K562 (cell line): ENCODE data around the gene IFT122. TPM values are rescaled to one million over a fixed set of nuclear protein-coding genes. Genes with fewer than 3 reads are reported as not detected.

Source experiments
- ATAC-seq: fragments of 200-7000 bp; cut with Tn5 transposase; 3 replicates; pipeline ENCODE4 v1.9.1; 2020; ENCODE audit warnings: moderate library complexity
- BruUV-seq: library from RNA; stranded (reverse); fragments of 400-500 nt; replicated peaks from 2 replicates; lab custom pipeline; 2021; lab: Mats Ljungman, UMichigan
- CTCF ChIA-PET: fragments of 300-600 bp; formaldehyde crosslinking; extraction: SDS; loops from one replicate; lab custom pipeline; 2021; ENCODE audit warnings: low intra/inter-chr PET ratio; lab: Yijun Ruan, JAX
- POLR2A ChIA-PET: fragments of 300-600, 350-650 bp; sonication (Branson Sonifier 250); formaldehyde crosslinking; extraction: SDS; loops from one replicate; lab custom pipeline; 2021; ENCODE audit warnings: antibody characterized with exemption, inconsistent platforms; lab: Yijun Ruan, JAX
- DNase-seq, 4 experiments: peaks; one replicate each; pipeline versions ENCODE4 v3.0.0 to v3.0.0-alpha.2; 2011 to 2018; ENCODE audit warnings: low spot score in 3 of 4, mixed read lengths in 3 of 4; ENCODE audit errors: extremely low read depth in 1 of 4
- FAIRE-seq: peaks from 2 replicates; lab custom pipeline; 2011; peaks lifted over from hg19 to GRCh38; lab: Jason Lieb, UNC
- H2AFZ ChIP-seq: 2 replicates; pipeline ENCODE4 v1.6.0; 2011; ENCODE audit warnings: low read depth, low read length, control low read depth, inconsistent platforms
- H3K27ac ChIP-seq: fragments of 200-600 bp; 3 replicates; pipeline ENCODE4 v1.8.0; 2011; ENCODE audit warnings: low read depth, mild to moderate bottlenecking, control low read depth, inconsistent platforms, low read length, moderate library complexity, mixed read lengths; ENCODE audit errors: extremely low read depth
- H3K27me3 ChIP-seq, 2 experiments: fragments of 300-600 bp in 1 of 2; 2 replicates in 1 of 2; 3 replicates in 1 of 2; pipeline versions ENCODE4 v1.6.0 to v1.8.0; 2011; ENCODE audit warnings: inconsistent platforms in 2 of 2, low read length in 2 of 2, mild to moderate bottlenecking in 1 of 2, mixed read lengths in 1 of 2, moderate library complexity in 1 of 2; ENCODE audit not compliant: control insufficient read depth in 2 of 2, insufficient read depth in 2 of 2
- H3K36me3 ChIP-seq: fragments of 300-600 bp; 3 replicates; pipeline ENCODE4 v1.8.0; 2011; ENCODE audit warnings: mild to moderate bottlenecking, low read length, inconsistent platforms; ENCODE audit not compliant: control insufficient read depth, insufficient read depth
- H3K4me1 ChIP-seq, 2 experiments: fragments of 200-600 bp in 1 of 2; replicated peaks in 1 of 2; 2 replicates in 1 of 2; 3 replicates in 1 of 2; pipeline versions ENCODE4 v1.5.1 to v1.8.0; 2011; ENCODE audit warnings: inconsistent platforms in 2 of 2, low read length in 2 of 2, mild to moderate bottlenecking in 1 of 2, mixed read lengths in 1 of 2, moderate library complexity in 1 of 2; ENCODE audit not compliant: control insufficient read depth in 2 of 2, insufficient read depth in 2 of 2
- H3K4me2 ChIP-seq: 2 replicates; pipeline ENCODE4 v1.6.1; 2011; ENCODE audit warnings: low read length, control low read depth, inconsistent platforms, mixed read lengths; ENCODE audit not compliant: insufficient read depth
- H3K4me3 ChIP-seq: fragments of 200-600 bp; sonication (generic), shearing (Covaris generic); 2 replicates; pipeline ENCODE4 v1.5.1; 2016; ENCODE audit warnings: control low read depth, inconsistent platforms
- H3K79me2 ChIP-seq: fragments of 200-600 bp; 3 replicates; pipeline ENCODE4 v1.8.0; 2011; ENCODE audit warnings: low read length, inconsistent platforms; ENCODE audit not compliant: control insufficient read depth, insufficient read depth
- H3K9ac ChIP-seq, 2 experiments: 2 replicates each; pipeline versions ENCODE4 v1.6.0 to v1.6.1; 2011; ENCODE audit warnings: low read depth in 2 of 2, low read length in 2 of 2, control low read depth in 1 of 2, inconsistent platforms in 1 of 2, mild to moderate bottlenecking in 1 of 2, mixed read lengths in 1 of 2; ENCODE audit not compliant: insufficient read depth in 1 of 2
- H3K9me1 ChIP-seq: one replicate; pipeline ENCODE4 v1.6.0; 2011; ENCODE audit warnings: inconsistent platforms, mild to moderate bottlenecking, low read length, moderate library complexity; ENCODE audit not compliant: control insufficient read depth, insufficient read depth
- H3K9me3 ChIP-seq: replicated peaks from 2 replicates; pipeline ENCODE4 v1.5.1; 2011; ENCODE audit warnings: low read depth, low read length, inconsistent platforms; ENCODE audit not compliant: control insufficient read depth, insufficient read depth
- H4K20me1 ChIP-seq: replicated peaks from 2 replicates; pipeline ENCODE4 v1.6.1; 2011; ENCODE audit warnings: low read length, inconsistent platforms, mixed read lengths; ENCODE audit not compliant: control insufficient read depth, insufficient read depth
- DMBX1 ChIP-seq: fragments of 250-450 bp; sonication (Bioruptor Pico); IDR thresholded peaks from 2 replicates; pipeline ENCODE4 v1.8.0; 2022; ENCODE audit warnings: inconsistent platforms, mild to moderate bottlenecking, moderate library complexity, borderline replicate concordance
- ETV1 ChIP-seq: fragments of 450-650 bp; conservative IDR thresholded peaks from 2 replicates; pipeline ENCODE4 v1.6.1; 2016; ENCODE audit warnings: missing genetic modification characterization, control low read depth, low read depth, missing compliant biosample characterization
- FOXJ3 ChIP-seq: sonication (generic); formaldehyde crosslinking; IDR thresholded peaks from 2 replicates; pipeline ENCODE4 v1.4.0; 2020; ENCODE audit warnings: mild to moderate bottlenecking, missing genetic modification reagents
- FOXP1 ChIP-seq: sonication (generic); formaldehyde crosslinking; IDR thresholded peaks from 2 replicates; pipeline ENCODE4 v1.8.0; 2022; ENCODE audit warnings: mild to moderate bottlenecking, missing genetic modification reagents
- GABPB1 ChIP-seq: sonication (generic); formaldehyde crosslinking; IDR thresholded peaks from 2 replicates; pipeline ENCODE4 v1.8.0; 2022; ENCODE audit warnings: mild to moderate bottlenecking, missing genetic modification reagents
- GATAD2A ChIP-seq: fragments of 450-650 bp; IDR thresholded peaks from 2 replicates; pipeline ENCODE4 v1.6.1; 2017
- MEF2D ChIP-seq: conservative IDR thresholded peaks from 2 replicates; pipeline ENCODE4 v1.6.1; 2016; ENCODE audit warnings: low read depth, missing genetic modification characterization, missing compliant biosample characterization
- PATZ1 ChIP-seq: fragments of 250-450 bp; sonication (Bioruptor Pico); IDR thresholded peaks from 2 replicates; pipeline ENCODE4 v1.5.0; 2020; ENCODE audit warnings: mild to moderate bottlenecking, borderline replicate concordance
- PTRF ChIP-seq: fragments of 450-650 bp; IDR thresholded peaks from 2 replicates; pipeline ENCODE4 v1.6.1; 2016; ENCODE audit warnings: mild to moderate bottlenecking, missing genetic modification characterization, missing compliant biosample characterization
- PYGO2 ChIP-seq: fragments of 450-650 bp; IDR thresholded peaks from 2 replicates; pipeline ENCODE4 v1.6.1; 2016; ENCODE audit warnings: mild to moderate bottlenecking, missing genetic modification characterization, moderate library complexity, missing compliant biosample characterization
- RBM17 ChIP-seq: fragments of 200-400 bp; formaldehyde crosslinking; IDR thresholded peaks from 2 replicates; pipeline ENCODE4 v1.6.1; 2017; ENCODE audit warnings: low read depth, mild to moderate bottlenecking, low read length, borderline replicate concordance
- RBM34 ChIP-seq: fragments of 200-400 bp; formaldehyde crosslinking; IDR thresholded peaks from 2 replicates; pipeline ENCODE4 v1.6.1; 2018; ENCODE audit warnings: low read length, borderline replicate concordance; ENCODE audit not compliant: insufficient read depth
- SMAD4 ChIP-seq: fragments of 250-450 bp; sonication (Bioruptor Pico); conservative IDR thresholded peaks from 2 replicates; pipeline ENCODE4 v1.8.0; 2021; ENCODE audit warnings: inconsistent platforms, mild to moderate bottlenecking, moderate library complexity
- TCF7L2 ChIP-seq: fragments of 150-350 bp; IDR thresholded peaks from 2 replicates; pipeline ENCODE4 v1.6.1; 2016; ENCODE audit warnings: low read depth, mild to moderate bottlenecking, low read length, moderate library complexity
- ZFP36 ChIP-seq: fragments of 150-350 bp; IDR thresholded peaks from 2 replicates; pipeline ENCODE4 v1.6.1; 2018; ENCODE audit warnings: low read length, low read depth; ENCODE audit not compliant: partially characterized antibody
- ZNF24 ChIP-seq: fragments of 450-650 bp; IDR thresholded peaks from 2 replicates; pipeline ENCODE4 v1.6.1; 2016
- ZNF280A ChIP-seq: fragments of 450-650 bp; IDR thresholded peaks from 2 replicates; pipeline ENCODE4 v1.6.1; 2018; ENCODE audit warnings: mild to moderate bottlenecking, low read depth; ENCODE audit not compliant: partially characterized antibody
- ZNF507 ChIP-seq: conservative IDR thresholded peaks from 2 replicates; pipeline ENCODE4 v1.6.1; 2017; ENCODE audit warnings: missing genetic modification characterization, missing compliant biosample characterization
- ZNF75A ChIP-seq: fragments of 450-650 bp; formaldehyde crosslinking; IDR thresholded peaks from 2 replicates; pipeline ENCODE4 v1.4.0; 2020; ENCODE audit warnings: mild to moderate bottlenecking
- in situ Hi-C: fragments of 300-500 bp; cut with MboI; formaldehyde crosslinking; loops from 4 replicates; pipeline ENCODE4 v1.15.0; 2018; ENCODE audit warnings: inconsistent platforms, mixed read lengths
- intact Hi-C: fragments of 100-400 bp; cut with micrococcal nuclease; formaldehyde crosslinking; loops from 2 replicates; pipeline ENCODE4 v1.14.2; 2022
- polyA plus RNA-seq, 8 experiments: library from polyadenylated mRNA; depleted of rRNA in 4 of 8; stranded (reverse) in 5 of 8; unstranded in 3 of 8; fragments of >200 nt; fragmentation: Nextera tagmentation in 2 of 8; fragmentation: Illumina TruSeq in 1 of 8; extraction: Ambion mirVana in 2 of 8; extraction: Trizol in 1 of 8; gene quantifications; 2 replicates each; pipeline versions ENCODE4 v1.2.1 to v1.2.3, GENCODE V29; 2011 to 2014; ENCODE audit warnings: inconsistent platforms in 1 of 8, missing spikeins in 1 of 8
- total RNA-seq, 7 experiments: library from RNA; depleted of rRNA in 6 of 7; stranded (reverse); fragments of >200 nt in 6 of 7; fragmentation: Illumina TruSeq in 2 of 7; extraction: Trizol in 2 of 7; gene quantifications; 2 replicates each; pipeline versions ENCODE4 v1.2.1 to v1.2.3, GENCODE V29; 2011 to 2021; ENCODE audit warnings: low replicate concordance in 1 of 7
- TF ChIP-seq, protein P1 (sequence below): fragments of 250-450 bp; sonication (Bioruptor Pico); IDR thresholded peaks from 2 replicates; pipeline ENCODE4 v1.6.1; 2021; ENCODE audit warnings: mild to moderate bottlenecking

IFT122 gene
- total and polyA plus RNA-seq, 9 of the 15 experiments (the other 6 are each of a cell fraction or from before 2014, with no cell fraction given), result 2.4 to 11.5 (median 7.7) TPM

DNA sequence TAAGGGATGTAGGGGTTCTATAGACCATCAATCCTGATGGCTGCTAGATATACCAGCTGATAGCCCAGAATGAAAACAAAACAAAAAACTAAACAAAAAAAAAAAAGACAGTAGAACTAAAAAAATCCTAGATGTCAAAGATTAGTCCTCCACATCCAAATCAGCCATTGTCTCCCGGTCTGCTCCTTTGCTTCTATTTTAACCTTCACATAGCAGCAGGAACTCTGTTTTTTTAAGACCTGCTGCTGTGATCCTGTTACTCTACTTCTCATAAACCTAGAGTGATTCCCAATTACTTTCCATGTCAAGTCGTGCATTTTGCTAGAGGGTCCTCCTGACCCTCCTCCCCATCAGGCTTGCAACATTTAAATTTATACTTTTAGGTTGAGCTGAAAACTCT, 2.5 kb downstream of the IFT122 start (continued):
- TF ChIP-seq GATAD2A, result no peak

- H2AFZ ChIP-seq, result no peak overlapping the region
- FAIRE-seq (no peak), DNase-seq (no peak), ATAC-seq (no peak)
- H3K9me3 ChIP-seq, result no peaks in the 10 kb centered on the region
- H3K4me1 ChIP-seq, result peaks cover 7 to 42% of the 10 kb centered on the region in 2 experiments
- H3K79me2 ChIP-seq, result peaks cover 70% of the 10 kb centered on the region
- no peak overlapping the region for H3K4me2 ChIP-seq
- TF ChIP-seq PTRF (tag), result no peak
- no peak for TF ChIP-seq ZNF75A
- TF ChIP-seq ZNF280A, result no peak
- no peak for TF ChIP-seq ETV1 (tag)
- no peak for TF ChIP-seq DMBX1 (CRISPR knock-in tag)
- no peak for TF ChIP-seq ZNF507 (tag)
- TF ChIP-seq, protein P1, sequence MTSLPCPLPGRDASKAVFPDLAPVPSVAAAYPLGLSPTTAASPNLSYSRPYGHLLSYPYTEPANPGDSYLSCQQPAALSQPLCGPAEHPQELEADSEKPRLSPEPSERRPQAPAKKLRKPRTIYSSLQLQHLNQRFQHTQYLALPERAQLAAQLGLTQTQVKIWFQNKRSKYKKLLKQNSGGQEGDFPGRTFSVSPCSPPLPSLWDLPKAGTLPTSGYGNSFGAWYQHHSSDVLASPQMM, result no peak
- TF ChIP-seq ZFP36, result no peak
- TF ChIP-seq SMAD4 (CRISPR knock-in tag), result no peak
- no peak for TF ChIP-seq PATZ1
- TF ChIP-seq FOXJ3 (CRISPR knock-in tag), result no peak
- TF ChIP-seq TCF7L2, result no peak
- no peak for TF ChIP-seq GABPB1
- TF ChIP-seq RBM17, result no peak
- no peak for TF ChIP-seq MEF2D (tag)
- no peak for TF ChIP-seq FOXP1 (CRISPR knock-in tag)
- TF ChIP-seq PYGO2 (tag), result no peak
- no peak for TF ChIP-seq ZNF24
- TF ChIP-seq RBM34, result no peak
- no peak overlapping the region for H3K4me3 ChIP-seq
- intact Hi-C loops (loop anchor here (5.0 to 10.0 kb wide), 2 partner anchors 39 to 1412 kb away; no protein-coding TSS in a partner anchor), in situ Hi-C loops (no loop called here)
- POLR2A ChIA-PET, result interaction anchor here (0.6 to 4.3 kb wide), 3 partner anchors 15 to 416 kb away, joined by 3 to 14 read pairs (median 6); partner anchors contain the start of gene EFCAB12
- peaks cover 2% of the 10 kb centered on the region; the same call in 1 of the 3 replicates for H3K36me3 ChIP-seq
- no peaks in the 10 kb centered on the region for H3K27me3 ChIP-seq
- no peak overlapping the region for H3K27ac ChIP-seq
- H3K9ac ChIP-seq, result no peak overlapping the region
- no TSS peak for BruUV-seq
- no peaks in the 10 kb centered on the region for H4K20me1 ChIP-seq
- H3K9me1 ChIP-seq, result no peaks in the 10 kb centered on the region
- CTCF ChIA-PET, result no interaction called here
These were observed 2.9 kb downstream of the IFT122 start for GRCh38 chr3:129442947-129443346.
